ENCODE measurements around the gene CCDC172. TPM values are rescaled to one million over a fixed set of nuclear protein-coding genes. Genes with fewer than 3 reads are reported as not detected.

CCDC172 gene
- total RNA-seq, 4 donors from 2014 or later = not detected

DNA sequence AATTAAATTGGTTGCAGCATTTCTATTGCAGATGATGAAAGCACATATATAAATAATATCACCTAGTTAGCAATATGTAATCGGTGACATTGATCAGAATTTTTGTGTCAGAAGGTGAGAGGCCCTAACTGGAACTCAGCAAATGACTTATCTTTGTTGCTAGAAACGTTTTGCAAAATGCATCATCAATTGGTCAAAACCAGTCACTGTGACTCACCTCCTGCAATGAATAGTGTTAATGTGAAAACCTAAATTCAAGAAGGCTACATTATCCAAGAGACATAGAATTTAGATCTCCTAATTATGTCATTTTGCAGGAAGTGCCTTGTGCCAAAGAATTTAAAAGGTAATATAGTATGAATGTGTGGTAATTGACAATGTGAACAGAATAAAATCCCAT, 93.6 kb downstream of the CCDC172 start:
- DNase-seq (ENCODE audit: extremely low spot score) = no peak
- H3K4me3 ChIP-seq = no peak overlapping the region
- 72% methylated on average over 2 of the region's 2 CpGs for WGBS
- no peaks in the 10 kb centered on the region for H3K27me3 ChIP-seq
- H3K4me1 ChIP-seq = no peaks in the 10 kb centered on the region
- TF ChIP-seq EP300 (IDR thresholded peaks at IDR 0.05) = no peak
- TF ChIP-seq, protein P1, sequence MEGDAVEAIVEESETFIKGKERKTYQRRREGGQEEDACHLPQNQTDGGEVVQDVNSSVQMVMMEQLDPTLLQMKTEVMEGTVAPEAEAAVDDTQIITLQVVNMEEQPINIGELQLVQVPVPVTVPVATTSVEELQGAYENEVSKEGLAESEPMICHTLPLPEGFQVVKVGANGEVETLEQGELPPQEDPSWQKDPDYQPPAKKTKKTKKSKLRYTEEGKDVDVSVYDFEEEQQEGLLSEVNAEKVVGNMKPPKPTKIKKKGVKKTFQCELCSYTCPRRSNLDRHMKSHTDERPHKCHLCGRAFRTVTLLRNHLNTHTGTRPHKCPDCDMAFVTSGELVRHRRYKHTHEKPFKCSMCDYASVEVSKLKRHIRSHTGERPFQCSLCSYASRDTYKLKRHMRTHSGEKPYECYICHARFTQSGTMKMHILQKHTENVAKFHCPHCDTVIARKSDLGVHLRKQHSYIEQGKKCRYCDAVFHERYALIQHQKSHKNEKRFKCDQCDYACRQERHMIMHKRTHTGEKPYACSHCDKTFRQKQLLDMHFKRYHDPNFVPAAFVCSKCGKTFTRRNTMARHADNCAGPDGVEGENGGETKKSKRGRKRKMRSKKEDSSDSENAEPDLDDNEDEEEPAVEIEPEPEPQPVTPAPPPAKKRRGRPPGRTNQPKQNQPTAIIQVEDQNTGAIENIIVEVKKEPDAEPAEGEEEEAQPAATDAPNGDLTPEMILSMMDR (IDR thresholded peaks at IDR 0.05) = no peak
- no peak for TF ChIP-seq POLR2A (IDR thresholded peaks at IDR 0.05; ENCODE audit: low read depth)
- TF ChIP-seq POLR2AphosphoS5 (IDR thresholded peaks at IDR 0.05) = no peak
- intact Hi-C loops (cut with DNase I) = no loop called here
- no peak overlapping the region for H3K27ac ChIP-seq (replicated peaks in 1 of 4)
- no peaks in the 10 kb centered on the region for H3K9me3 ChIP-seq
- H3K36me3 ChIP-seq = no peaks in the 10 kb centered on the region

DNA sequence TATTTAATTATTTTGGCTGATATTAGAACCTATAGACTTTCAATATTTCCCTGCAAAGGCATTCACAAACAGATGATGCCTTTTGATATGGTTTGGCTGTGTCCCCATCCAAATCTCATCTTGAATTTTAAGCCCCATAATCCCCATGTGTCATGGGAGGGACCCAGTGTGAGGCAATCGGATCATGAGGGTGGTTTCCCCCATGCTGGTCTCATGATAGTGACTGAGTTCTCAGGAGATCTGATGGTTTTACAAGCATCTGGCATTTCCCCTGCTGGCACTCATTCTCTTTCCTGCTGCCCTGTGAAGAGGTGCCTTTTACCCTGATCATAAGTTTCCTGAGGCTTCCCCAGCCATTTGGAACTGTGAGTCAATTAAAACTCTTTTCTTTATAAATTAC, 94.1 kb downstream of the CCDC172 start:
- H3K9me3 ChIP-seq = no peaks in the 10 kb centered on the region
- H3K4me1 ChIP-seq = no peaks in the 10 kb centered on the region
- intact Hi-C loops (cut with DNase I) = no loop called here
- H3K4me3 ChIP-seq = no peak overlapping the region
- no peak for TF ChIP-seq POLR2A (IDR thresholded peaks at IDR 0.05; ENCODE audit: low read depth)
- TF ChIP-seq, protein P1 (IDR thresholded peaks at IDR 0.05) = no peak
- no peak for TF ChIP-seq POLR2AphosphoS5 (IDR thresholded peaks at IDR 0.05)
- no peak for TF ChIP-seq EP300 (IDR thresholded peaks at IDR 0.05)
- H3K36me3 ChIP-seq = no peaks in the 10 kb centered on the region
- H3K27me3 ChIP-seq = no peaks in the 10 kb centered on the region
- no peak overlapping the region for H3K27ac ChIP-seq (replicated peaks in 1 of 4)
- DNase-seq (ENCODE audit: extremely low spot score) = no peak
- WGBS = 90% methylated on average over 1 of the region's 1 CpG

DNA sequence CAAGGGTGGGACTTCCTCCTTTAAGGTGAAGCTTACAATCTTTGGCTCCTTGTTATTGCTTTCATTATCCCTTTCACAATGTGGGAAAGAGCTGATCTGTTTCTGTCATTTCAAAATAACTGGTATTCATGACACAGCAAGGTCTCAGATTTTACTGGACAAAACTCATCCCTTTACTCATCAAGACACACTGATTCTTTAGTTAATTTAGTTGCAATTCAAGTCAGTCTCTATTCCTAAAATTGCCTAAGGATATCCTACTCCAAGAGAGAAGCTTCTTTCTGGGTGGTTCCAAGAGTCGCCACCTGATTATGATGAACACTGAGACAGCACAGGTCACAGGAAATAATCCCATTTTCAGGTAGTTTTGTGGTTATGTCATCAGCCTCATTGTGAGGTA, 97.6 kb downstream of the CCDC172 start:
- TF ChIP-seq POLR2A (IDR thresholded peaks at IDR 0.05; ENCODE audit: low read depth) (no peak), POLR2AphosphoS5 (IDR thresholded peaks at IDR 0.05) (no peak), EP300 (IDR thresholded peaks at IDR 0.05) (no peak)
- TF ChIP-seq, protein P1 (IDR thresholded peaks at IDR 0.05) = no peak
- H3K4me3 ChIP-seq = no peak overlapping the region
- WGBS = 94% methylated on average over 1 of the region's 1 CpG
- no peak overlapping the region for H3K27ac ChIP-seq (replicated peaks in 1 of 4)
- no peaks in the 10 kb centered on the region for H3K4me1 ChIP-seq
- H3K36me3 ChIP-seq = no peaks in the 10 kb centered on the region
- no peak for DNase-seq (ENCODE audit: extremely low spot score)
- intact Hi-C loops (cut with DNase I) = no loop called here
- H3K27me3 ChIP-seq = no peaks in the 10 kb centered on the region
- H3K9me3 ChIP-seq = no peaks in the 10 kb centered on the region

DNA sequence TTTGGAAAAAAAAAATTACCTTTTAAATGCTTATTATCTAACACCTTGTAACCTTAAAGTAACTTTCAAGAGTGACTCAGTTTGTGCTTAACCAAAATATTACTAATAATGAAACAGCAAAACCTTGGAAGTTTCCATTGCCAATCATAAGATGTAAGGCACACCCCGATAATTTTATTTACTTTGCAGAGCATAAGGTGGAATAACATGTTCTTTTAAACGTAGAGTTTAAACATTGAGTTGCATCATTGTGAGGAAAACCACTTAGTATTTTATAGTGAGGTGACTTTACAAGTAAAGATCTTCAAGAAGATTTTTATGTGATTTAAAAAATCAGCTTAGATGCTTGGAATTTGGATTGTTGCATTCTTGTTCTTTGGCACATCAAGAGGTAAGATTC, 103.4 kb downstream of the CCDC172 start, which contains the start of gene PNLIPRP3:
PNLIPRP3 (plus strand) TSS at position 177 of the 400 bp plus-strand sequence; CDS start at position 343, 166 bp downstream.
- intact Hi-C loops (cut with DNase I) = no loop called here
- no peaks in the 10 kb centered on the region for H3K4me1 ChIP-seq
- no peak for DNase-seq (ENCODE audit: extremely low spot score)
- H3K36me3 ChIP-seq = no peaks in the 10 kb centered on the region
- H3K4me3 ChIP-seq = no peak within 1 kb of the TSS
- WGBS = 95% methylated on average over 2 of the region's 2 CpGs
- H3K27me3 ChIP-seq = no peaks in the 10 kb centered on the region
- TF ChIP-seq POLR2A (IDR thresholded peaks at IDR 0.05; ENCODE audit: low read depth) (no peak), EP300 (IDR thresholded peaks at IDR 0.05) (no peak), POLR2AphosphoS5 (IDR thresholded peaks at IDR 0.05) (no peak)
- TF ChIP-seq, protein P1 (IDR thresholded peaks at IDR 0.05) = no peak
- no peak within 1 kb of the TSS for H3K27ac ChIP-seq (replicated peaks in 1 of 4)
- H3K9me3 ChIP-seq = no peaks in the 10 kb centered on the region

DNA sequence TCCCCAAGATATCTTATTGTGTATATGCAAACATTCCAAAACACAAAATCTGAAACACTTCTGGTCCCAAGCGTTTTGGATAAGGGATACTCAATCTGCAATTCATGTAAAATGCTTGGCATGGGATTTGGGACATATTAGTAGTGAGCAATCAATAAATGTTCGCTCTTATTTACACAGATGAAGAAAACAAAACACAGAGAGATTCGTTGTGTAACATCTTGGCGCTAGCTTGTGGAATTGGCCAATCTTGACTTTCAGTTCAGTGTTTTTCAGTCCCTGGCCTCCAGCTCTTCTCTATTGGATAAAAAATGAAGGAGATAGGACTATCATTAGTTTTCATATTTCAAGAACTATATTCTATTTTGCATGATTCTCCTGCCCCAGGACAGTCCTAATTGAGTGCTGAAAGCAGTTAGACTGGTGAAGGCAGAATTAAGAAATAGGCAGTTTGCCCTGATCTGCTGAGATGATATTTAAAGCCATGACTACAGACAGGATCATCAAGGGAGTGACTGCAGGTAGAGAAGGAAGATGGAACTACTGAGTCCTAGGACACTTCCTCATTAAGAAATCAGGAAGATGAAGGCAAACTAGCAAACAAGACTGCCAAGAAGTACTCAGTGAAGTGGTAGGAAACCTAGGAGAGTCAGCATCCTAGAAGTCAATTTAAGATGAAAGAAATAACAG, 105.2 kb downstream of the CCDC172 start:
- Histone ChIP-seq H3K9me3 (no peaks in the 10 kb centered on the region), H3K4me3 (no peak overlapping the region), H3K4me1 (no peaks in the 10 kb centered on the region), H3K27me3 (no peaks in the 10 kb centered on the region), H3K36me3 (no peaks in the 10 kb centered on the region), H3K27ac (replicated peaks in 1 of 4) (no peak overlapping the region)
- DNase-seq (ENCODE audit: extremely low spot score) = no peak
- intact Hi-C loops (cut with DNase I) = no loop called here
- WGBS = 69% methylated on average over 4 of the region's 4 CpGs
- TF ChIP-seq POLR2AphosphoS5 (IDR thresholded peaks at IDR 0.05) (no peak), POLR2A (IDR thresholded peaks at IDR 0.05; ENCODE audit: low read depth) (no peak), EP300 (IDR thresholded peaks at IDR 0.05) (no peak)
- TF ChIP-seq, protein P1 (IDR thresholded peaks at IDR 0.05) = no peak
